ENCODE measurements around the gene MBNL1.

Gene MBNL1

DNA sequence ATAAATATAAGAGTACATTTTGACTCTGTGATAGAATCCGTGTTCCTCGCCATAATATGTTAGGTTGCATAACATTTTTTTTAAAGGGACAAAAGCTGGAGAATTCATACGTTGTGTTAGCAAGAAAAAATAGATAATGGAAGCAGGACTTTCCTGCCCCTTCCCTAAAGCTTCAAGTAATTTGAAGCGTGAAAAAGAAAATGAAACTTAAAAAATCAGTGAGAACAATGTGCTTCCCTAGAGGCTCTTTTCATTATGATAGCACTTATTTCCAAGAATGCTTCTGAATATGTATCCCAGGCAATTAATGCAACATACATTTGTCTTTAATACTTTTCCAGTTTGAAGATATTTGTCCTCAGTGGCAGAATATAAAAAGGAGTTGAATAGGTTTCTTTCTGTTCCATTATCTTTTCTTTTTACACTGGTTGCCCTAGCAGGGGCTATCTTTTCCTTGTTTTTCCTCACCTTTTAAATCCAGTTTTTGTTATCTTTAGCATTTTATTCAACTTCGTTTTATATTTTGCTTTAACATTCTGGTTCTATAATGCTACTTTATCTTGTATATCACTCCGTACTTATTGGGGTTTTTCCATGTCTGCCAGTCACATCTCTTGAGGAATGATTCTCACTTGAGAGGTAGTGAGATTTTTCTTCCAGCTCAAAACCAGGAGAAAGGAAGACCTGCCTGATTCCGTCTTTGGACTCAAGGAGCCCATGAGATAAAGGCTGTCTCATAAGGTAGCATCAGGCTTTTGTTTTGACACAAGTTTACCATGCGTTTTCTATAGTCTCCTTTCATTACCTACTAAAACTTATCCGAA, 113.8 kb downstream of the MBNL1 start:
- DNase-seq (no peak), ATAC-seq (ENCODE audit: insufficient read depth, low read depth) (peak; percentile 56)
- peaks cover 100% of the 10 kb centered on the region for H3K79me2 ChIP-seq (ENCODE audit: insufficient read depth, low read length)
- no peak overlapping the region for H3K4me3 ChIP-seq (ENCODE audit: low read depth in 1 of 2, low read length in 2 of 2)
- peaks cover 22% of the 10 kb centered on the region for H3K4me1 ChIP-seq (ENCODE audit: insufficient read depth, low read length)
- peak overlapping the region; percentile 23; the same call in 1 of the 2 replicates for H3K4me2 ChIP-seq (ENCODE audit: insufficient read depth, low read length)
- H3K36me3 ChIP-seq (ENCODE audit: insufficient read depth, low read length), result peaks cover 29% of the 10 kb centered on the region
- no peaks in the 10 kb centered on the region for H3K9me3 ChIP-seq (ENCODE audit: insufficient read depth, low read length, severe bottlenecking)
- H4K20me1 ChIP-seq (ENCODE audit: insufficient read depth, low read length), result peaks cover 55% of the 10 kb centered on the region
- H3K27me3 ChIP-seq (ENCODE audit: insufficient read depth, low read length, poor library complexity), result no peaks in the 10 kb centered on the region
- H3K9ac ChIP-seq (ENCODE audit: low read depth, low read length), result no peak overlapping the region
- 0 out of 2 replicates have a peak overlapping the region, but pooled peaks have one; percentile 19 for H3K27ac ChIP-seq (ENCODE audit: low read length)
- H2AFZ ChIP-seq (ENCODE audit: low read depth, low read length), result no peak overlapping the region
- no peak for TF ChIP-seq EZH2 (IDR thresholded peaks at IDR 0.05; ENCODE audit: borderline replicate concordance, low read depth, low read length, severe bottlenecking)
- TF ChIP-seq, protein P1, sequence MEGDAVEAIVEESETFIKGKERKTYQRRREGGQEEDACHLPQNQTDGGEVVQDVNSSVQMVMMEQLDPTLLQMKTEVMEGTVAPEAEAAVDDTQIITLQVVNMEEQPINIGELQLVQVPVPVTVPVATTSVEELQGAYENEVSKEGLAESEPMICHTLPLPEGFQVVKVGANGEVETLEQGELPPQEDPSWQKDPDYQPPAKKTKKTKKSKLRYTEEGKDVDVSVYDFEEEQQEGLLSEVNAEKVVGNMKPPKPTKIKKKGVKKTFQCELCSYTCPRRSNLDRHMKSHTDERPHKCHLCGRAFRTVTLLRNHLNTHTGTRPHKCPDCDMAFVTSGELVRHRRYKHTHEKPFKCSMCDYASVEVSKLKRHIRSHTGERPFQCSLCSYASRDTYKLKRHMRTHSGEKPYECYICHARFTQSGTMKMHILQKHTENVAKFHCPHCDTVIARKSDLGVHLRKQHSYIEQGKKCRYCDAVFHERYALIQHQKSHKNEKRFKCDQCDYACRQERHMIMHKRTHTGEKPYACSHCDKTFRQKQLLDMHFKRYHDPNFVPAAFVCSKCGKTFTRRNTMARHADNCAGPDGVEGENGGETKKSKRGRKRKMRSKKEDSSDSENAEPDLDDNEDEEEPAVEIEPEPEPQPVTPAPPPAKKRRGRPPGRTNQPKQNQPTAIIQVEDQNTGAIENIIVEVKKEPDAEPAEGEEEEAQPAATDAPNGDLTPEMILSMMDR (IDR thresholded peaks at IDR 0.05; ENCODE audit: borderline replicate concordance, extremely low read depth, low read length, poor library complexity, severe bottlenecking), result no peak

DNA sequence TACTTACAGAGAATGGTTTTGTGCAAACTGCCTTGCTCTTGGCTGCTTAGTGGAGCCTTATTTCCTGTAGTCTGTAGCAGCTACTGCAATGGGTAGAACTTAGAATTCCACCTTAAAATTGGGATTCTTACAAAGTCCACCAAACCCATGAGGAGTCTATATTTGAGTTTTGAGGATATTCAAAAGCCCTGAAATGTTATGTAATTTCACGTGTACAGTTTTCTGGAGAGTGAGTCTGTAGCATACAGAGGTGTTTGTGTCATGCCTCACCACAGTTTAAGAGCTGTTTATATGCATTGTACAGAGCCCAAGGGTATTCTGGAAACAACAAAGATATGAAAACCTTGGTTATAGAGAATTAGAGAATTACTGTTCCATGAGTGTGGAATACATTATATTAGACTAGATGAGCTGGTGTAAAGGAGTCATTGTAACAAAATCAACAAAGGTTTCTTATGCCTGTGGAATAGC, 114.4 kb downstream of the MBNL1 start:
- H3K9me3 ChIP-seq (ENCODE audit: insufficient read depth, low read length, severe bottlenecking), result no peaks in the 10 kb centered on the region
- H3K9ac ChIP-seq (ENCODE audit: low read depth, low read length), result no peak overlapping the region
- H3K36me3 ChIP-seq (ENCODE audit: insufficient read depth, low read length), result peaks cover 23% of the 10 kb centered on the region
- no peak overlapping the region for H3K4me3 ChIP-seq (ENCODE audit: low read depth in 1 of 2, low read length in 2 of 2)
- no peak for DNase-seq
- H3K79me2 ChIP-seq (ENCODE audit: insufficient read depth, low read length), result peaks cover 100% of the 10 kb centered on the region
- peaks cover 22% of the 10 kb centered on the region for H3K4me1 ChIP-seq (ENCODE audit: insufficient read depth, low read length)
- no peaks in the 10 kb centered on the region for H3K27me3 ChIP-seq (ENCODE audit: insufficient read depth, low read length, poor library complexity)
- ATAC-seq (ENCODE audit: insufficient read depth, low read depth), result no peak
- no peak for TF ChIP-seq EZH2 (IDR thresholded peaks at IDR 0.05; ENCODE audit: borderline replicate concordance, low read depth, low read length, severe bottlenecking)
- TF ChIP-seq, protein P1 (IDR thresholded peaks at IDR 0.05; ENCODE audit: borderline replicate concordance, extremely low read depth, low read length, poor library complexity, severe bottlenecking), result no peak
- peaks cover 53% of the 10 kb centered on the region for H4K20me1 ChIP-seq (ENCODE audit: insufficient read depth, low read length)
- 0 out of 2 replicates have a peak overlapping the region, but pooled peaks have one; percentile 19 for H3K27ac ChIP-seq (ENCODE audit: low read length)
- H3K4me2 ChIP-seq (ENCODE audit: insufficient read depth, low read length), result no peak overlapping the region
- H2AFZ ChIP-seq (ENCODE audit: low read depth, low read length), result no peak overlapping the region

DNA sequence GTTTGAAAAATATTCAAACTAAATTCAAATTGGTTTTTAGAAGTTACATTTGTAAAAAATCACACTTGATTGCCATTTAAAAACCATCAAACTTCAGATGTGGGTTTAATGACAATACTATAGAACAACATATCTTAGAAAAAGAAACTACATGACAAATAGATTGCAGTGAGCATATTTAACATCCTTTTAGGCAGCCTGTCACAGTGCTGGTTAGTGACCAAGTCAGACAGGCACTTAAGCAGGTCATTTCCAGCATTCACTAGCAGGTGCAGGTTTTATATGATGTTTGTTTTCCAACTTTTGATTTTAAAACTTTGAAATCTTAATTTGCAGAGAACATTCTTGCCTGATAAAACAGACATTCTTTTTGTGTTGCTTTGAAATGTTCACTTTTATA, 115.7 kb downstream of the MBNL1 start:
- H3K36me3 ChIP-seq (ENCODE audit: insufficient read depth, low read length), result peaks cover 28% of the 10 kb centered on the region
- H3K27ac ChIP-seq (ENCODE audit: low read length), result no peak overlapping the region
- H3K27me3 ChIP-seq (ENCODE audit: insufficient read depth, low read length, poor library complexity), result no peaks in the 10 kb centered on the region
- TF ChIP-seq, protein P1 (IDR thresholded peaks at IDR 0.05; ENCODE audit: borderline replicate concordance, extremely low read depth, low read length, poor library complexity, severe bottlenecking), result no peak
- no peak for TF ChIP-seq EZH2 (IDR thresholded peaks at IDR 0.05; ENCODE audit: borderline replicate concordance, low read depth, low read length, severe bottlenecking)
- H3K4me2 ChIP-seq (ENCODE audit: insufficient read depth, low read length), result no peak overlapping the region
- peaks cover 100% of the 10 kb centered on the region for H3K79me2 ChIP-seq (ENCODE audit: insufficient read depth, low read length)
- no peak overlapping the region for H3K4me3 ChIP-seq (ENCODE audit: low read depth in 1 of 2, low read length in 2 of 2)
- H2AFZ ChIP-seq (ENCODE audit: low read depth, low read length), result no peak overlapping the region
- peaks cover 19% of the 10 kb centered on the region for H3K4me1 ChIP-seq (ENCODE audit: insufficient read depth, low read length)
- DNase-seq (no peak), ATAC-seq (ENCODE audit: insufficient read depth, low read depth) (no peak)
- peaks cover 56% of the 10 kb centered on the region for H4K20me1 ChIP-seq (ENCODE audit: insufficient read depth, low read length)
- H3K9ac ChIP-seq (ENCODE audit: low read depth, low read length), result no peak overlapping the region
- no peaks in the 10 kb centered on the region for H3K9me3 ChIP-seq (ENCODE audit: insufficient read depth, low read length, severe bottlenecking)

Data from DND-41 (cell line).